GM19328 (cell line): Measurements from ENCODE around the gene GOLGA8Q.
"Not testable (repeated sequence)": the region's sequence is repeated elsewhere in the genome, so short reads cannot be mapped to it uniquely, and the experiment has no call there.

Source experiments
- ATAC-seq: cut with Tn5 transposase; IDR thresholded peaks from one replicate; pipeline ENCODE4 v1.9.1; 2021; ENCODE audit warnings: mild to moderate bottlenecking, moderate library complexity; ENCODE audit not compliant: unreplicated experiment

GOLGA8Q gene

GRCh38 chr15:30551750-30552149 is at the start of gene GOLGA8Q:
Gene GOLGA8Q, plus strand, starts transcription at chr15:30552050. Its CDS starts 28 bp downstream, at chr15:30552078.
- not testable (repeated sequence) for ATAC-seq

GRCh38 chr15:30502904-30503781 is 48.7 kb upstream of the GOLGA8Q start:
- ATAC-seq, result not testable (repeated sequence)

- not testable (repeated sequence) for ATAC-seq
Measured at GRCh38 chr15:30504162-30504843, 47.5 kb upstream of the GOLGA8Q start.

GRCh38 chr15:30514545-30514944 is 37.3 kb upstream of the GOLGA8Q start:
- ATAC-seq, result not testable (repeated sequence)

- not testable (repeated sequence) for ATAC-seq
Measured at GRCh38 chr15:30523453-30524243, 28.2 kb upstream of the GOLGA8Q start.

- not testable (repeated sequence) for ATAC-seq
Measured at GRCh38 chr15:30525912-30526311, 25.9 kb upstream of the GOLGA8Q start.

- ATAC-seq, result not testable (repeated sequence)
Measured at GRCh38 chr15:30529049-30529448, 22.8 kb upstream of the GOLGA8Q start.

GRCh38 chr15:30566949-30567348 is 15.1 kb downstream of the GOLGA8Q start:
- not testable (repeated sequence) for ATAC-seq

GRCh38 chr15:30573012-30573491 is 21.2 kb downstream of the GOLGA8Q start:
- not testable (repeated sequence) for ATAC-seq

- ATAC-seq, result not testable (repeated sequence)
Measured at GRCh38 chr15:30579394-30579970, 27.6 kb downstream of the GOLGA8Q start.

GRCh38 chr15:30580716-30581115 is 28.9 kb downstream of the GOLGA8Q start:
- ATAC-seq, result not testable (repeated sequence)

GRCh38 chr15:30598953-30599352 is 47.1 kb downstream of the GOLGA8Q start:
- not testable (repeated sequence) for ATAC-seq

GRCh38 chr15:30603796-30604195 is 51.9 kb downstream of the GOLGA8Q start, which contains the start of gene GOLGA8H:
Gene GOLGA8H, plus strand, starts transcription at chr15:30604028. Its CDS starts 98 bp downstream, at chr15:30604126.
- not testable (repeated sequence) for ATAC-seq
